Central memory CD8-positive, alpha-beta T cell (primary cell): ENCODE results near the gene ARHGAP40.
"Not testable (repeated sequence)": the region's sequence is repeated elsewhere in the genome, so short reads cannot be mapped to it uniquely, and the experiment has no call there.

Source experiments
- ATAC-seq: fragments of 150-1000 bp; cut with Tn5 transposase; replicated peaks from 2 replicates; pipeline ENCODE4 v1.10.0; 2022; ENCODE audit warnings: mild to moderate bottlenecking, moderate FRiP score, moderate number of reproducible peaks; ENCODE audit not compliant: poor library complexity, severe bottlenecking; ENCODE audit errors: extremely low read depth
- DNase-seq, 2 donors: peaks; one replicate each; pipeline ENCODE4 v3.0.0; 2021; ENCODE audit warnings: low spot score in 2 of 2
- H3K27ac Mint-ChIP-seq: one replicate; pipeline ENCODE4 v1.8.0; 2022; ENCODE audit warnings: low read depth, mild to moderate bottlenecking, moderate library complexity, mixed read lengths
- H3K27me3 Mint-ChIP-seq: one replicate; pipeline ENCODE4 v1.8.0; 2022; ENCODE audit warnings: mixed read lengths
- H3K36me3 Mint-ChIP-seq: one replicate; pipeline ENCODE4 v1.8.0; 2022; ENCODE audit warnings: mild to moderate bottlenecking, moderate library complexity, mixed read lengths; ENCODE audit not compliant: insufficient read depth
- H3K4me1 Mint-ChIP-seq: one replicate; pipeline ENCODE4 v1.8.0; 2022; ENCODE audit warnings: mixed read lengths
- H3K4me3 Mint-ChIP-seq: one replicate; pipeline ENCODE4 v1.8.0; 2022; ENCODE audit warnings: mild to moderate bottlenecking, moderate library complexity, mixed read lengths
- H3K9me3 Mint-ChIP-seq: one replicate; pipeline ENCODE4 v1.8.0; 2022; ENCODE audit warnings: mixed read lengths

The ARHGAP40 gene

DNA sequence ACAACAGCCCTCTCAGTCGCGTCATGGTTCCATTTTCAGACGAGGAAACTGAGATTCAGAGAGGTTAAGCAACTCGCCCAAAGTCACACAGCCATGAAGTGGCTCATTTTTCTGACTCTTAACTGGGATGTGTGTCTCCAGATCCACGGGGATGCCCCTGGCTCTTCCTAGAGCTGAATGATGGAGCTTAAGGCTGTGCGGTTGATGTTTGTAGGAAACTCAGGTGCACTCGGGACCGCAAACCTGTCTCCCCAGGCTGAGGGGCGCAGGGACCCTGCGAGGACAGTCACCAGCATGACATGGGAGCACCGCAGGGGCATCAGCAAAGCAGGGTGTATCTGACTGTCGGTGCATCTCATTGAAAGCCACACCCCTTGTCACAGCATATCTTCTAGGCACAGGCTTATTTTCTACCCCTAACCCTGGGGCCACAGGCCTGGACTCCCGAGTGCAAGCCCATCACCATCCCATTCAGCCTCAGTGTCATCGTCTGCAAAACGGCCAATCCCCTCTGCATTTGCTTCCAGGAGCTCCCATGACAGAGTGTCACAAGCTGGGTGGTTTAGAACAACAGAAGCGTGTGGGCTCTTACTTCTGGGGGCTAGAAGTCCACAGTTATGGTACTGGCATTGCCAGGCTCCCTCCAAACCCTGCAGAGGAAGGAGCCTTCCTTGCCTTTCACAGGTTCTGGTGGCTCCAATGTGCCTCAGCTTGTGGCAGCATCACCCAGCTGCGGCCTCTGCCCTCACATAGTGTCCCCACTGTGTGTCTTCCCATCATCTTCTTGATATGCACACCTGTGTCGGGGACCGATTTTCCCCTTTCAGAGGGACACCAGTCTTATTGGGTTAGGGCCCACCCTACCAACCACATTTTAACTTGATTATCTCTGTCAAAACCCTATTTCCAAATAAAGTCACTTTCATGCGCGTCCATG, 9.9 kb upstream of the ARHGAP40 start:
- Mint-ChIP-seq H3K9me3 (no peaks in the 10 kb centered on the region), H3K36me3 (no peaks in the 10 kb centered on the region), H3K27ac (no peak overlapping the region), H3K4me1 (no peaks in the 10 kb centered on the region), H3K27me3 (peaks cover 3% of the 10 kb centered on the region), H3K4me3 (no peak overlapping the region)
- DNase-seq (no peak), ATAC-seq (no peak)

DNA sequence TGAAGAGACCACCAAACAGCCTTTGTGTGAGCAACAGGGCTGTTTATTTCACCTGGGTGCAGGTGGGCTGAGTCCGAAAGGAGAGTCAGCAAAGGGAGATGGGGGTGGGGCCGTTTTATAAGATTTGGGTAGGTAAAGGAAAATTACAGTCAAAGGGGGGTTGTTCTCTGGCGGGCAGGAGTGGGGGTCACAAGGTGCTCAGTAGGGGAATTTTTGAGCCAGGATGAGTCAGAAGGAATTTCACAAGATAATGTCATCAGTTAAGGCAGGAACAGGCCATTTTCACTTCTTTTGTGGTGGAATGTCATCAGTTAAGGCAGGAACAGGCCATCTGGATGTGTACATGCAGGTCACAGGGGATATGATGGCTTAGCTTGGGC, 9.2 kb upstream of the ARHGAP40 start:
- H3K27me3 Mint-ChIP-seq, ATAC-seq, DNase-seq, H3K4me1 Mint-ChIP-seq, H3K9me3 Mint-ChIP-seq, H3K27ac Mint-ChIP-seq, H3K4me3 Mint-ChIP-seq, H3K36me3 Mint-ChIP-seq: not testable (repeated sequence)

DNA sequence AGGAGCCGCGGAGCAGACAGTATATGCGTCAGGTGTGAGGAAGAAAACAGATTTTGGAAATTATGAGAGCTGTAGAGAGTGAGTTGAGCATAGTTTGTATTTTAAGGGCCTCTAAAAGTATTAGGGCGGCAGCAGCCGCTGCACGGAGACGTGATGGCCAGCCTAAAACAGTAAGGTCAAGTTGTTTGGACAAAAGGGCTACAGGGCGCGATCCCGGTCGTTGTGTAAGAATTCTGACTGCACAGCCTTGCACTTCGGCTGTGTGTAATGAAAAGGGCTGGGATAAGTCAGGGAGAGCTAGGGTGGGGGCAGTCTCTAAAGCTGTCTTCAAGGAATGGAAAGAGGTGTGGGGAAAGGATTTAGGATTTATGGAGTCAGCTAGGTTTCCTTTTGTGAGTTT, 7.3 kb upstream of the ARHGAP40 start:
- H3K36me3 Mint-ChIP-seq, H3K4me1 Mint-ChIP-seq, H3K9me3 Mint-ChIP-seq, DNase-seq, H3K27ac Mint-ChIP-seq, ATAC-seq, H3K4me3 Mint-ChIP-seq: not testable (repeated sequence)
- peaks cover 21% of the 10 kb centered on the region for H3K27me3 Mint-ChIP-seq

DNA sequence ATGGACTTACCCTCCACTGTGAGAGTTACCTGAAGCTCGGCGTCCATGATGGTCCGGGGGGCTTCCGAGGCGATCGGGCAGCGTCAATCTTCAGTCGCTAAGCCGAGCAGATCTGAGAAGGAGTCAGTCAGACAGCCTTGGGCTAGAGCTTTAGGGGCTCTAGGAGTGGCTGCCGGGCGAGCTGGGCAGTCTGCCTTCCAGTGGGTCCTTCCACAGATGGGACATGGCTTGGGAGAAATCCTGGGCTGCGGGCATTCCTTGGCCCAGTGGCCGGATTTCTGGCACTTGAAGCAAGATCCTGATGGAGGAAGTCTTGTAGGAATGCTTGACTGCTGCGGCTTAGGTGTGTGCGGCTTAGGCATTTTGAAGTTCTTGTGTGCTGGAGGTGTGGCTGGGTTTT, 5.7 kb upstream of the ARHGAP40 start:
- not testable (repeated sequence) for ATAC-seq, DNase-seq, H3K4me1 Mint-ChIP-seq, H3K27ac Mint-ChIP-seq, H3K4me3 Mint-ChIP-seq, H3K9me3 Mint-ChIP-seq, H3K36me3 Mint-ChIP-seq
- H3K27me3 Mint-ChIP-seq = peaks cover 35% of the 10 kb centered on the region

DNA sequence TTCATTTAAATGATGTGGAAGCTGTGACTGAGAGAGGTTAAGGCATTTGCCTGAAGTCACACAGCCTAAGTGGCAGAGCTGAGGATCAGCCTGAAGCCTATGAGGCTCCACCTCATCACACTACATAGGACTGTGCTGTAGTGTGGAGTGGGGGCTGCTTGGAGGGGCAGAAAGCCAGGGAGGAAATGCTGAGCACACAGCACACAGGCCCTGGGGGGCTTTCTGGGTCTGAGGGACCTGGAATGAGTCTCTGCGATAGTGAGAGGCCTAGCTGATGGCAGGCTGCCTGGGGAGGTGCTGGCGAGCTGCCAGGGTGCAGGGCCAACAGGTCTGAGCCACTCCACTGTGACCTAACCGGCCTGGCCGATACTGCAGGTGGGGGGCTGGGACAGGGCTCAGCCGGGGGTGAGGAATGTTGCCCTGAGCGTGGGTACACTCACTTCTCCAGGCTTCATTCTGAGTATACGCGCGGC, 2.2 kb upstream of the ARHGAP40 start:
- peaks cover 5% of the 10 kb centered on the region for H3K4me1 Mint-ChIP-seq
- H3K9me3 Mint-ChIP-seq = no peaks in the 10 kb centered on the region
- no peak for DNase-seq
- ATAC-seq = no peak
- H3K36me3 Mint-ChIP-seq = no peaks in the 10 kb centered on the region
- no peak overlapping the region for H3K4me3 Mint-ChIP-seq
- no peak overlapping the region for H3K27ac Mint-ChIP-seq
- peaks cover 67% of the 10 kb centered on the region for H3K27me3 Mint-ChIP-seq

DNA sequence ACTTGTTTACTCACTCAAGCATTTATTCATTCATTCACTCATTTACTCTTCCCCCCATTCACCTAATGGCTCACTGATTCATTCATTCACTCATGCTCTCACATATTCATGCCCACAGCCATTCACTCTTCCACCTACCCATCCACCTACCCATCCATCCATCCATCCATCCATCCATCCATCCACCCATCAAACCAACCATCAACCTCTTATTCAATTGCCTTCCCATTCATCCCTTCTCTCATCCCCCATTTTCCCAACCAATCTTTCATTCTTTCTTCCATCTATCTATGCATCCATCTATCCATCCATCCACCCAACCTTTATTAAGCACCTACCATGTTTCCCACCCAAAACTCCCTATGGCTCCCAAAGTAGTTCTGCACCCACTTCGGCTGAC, 1.6 kb upstream of the ARHGAP40 start:
- H3K27me3 Mint-ChIP-seq = peaks cover 67% of the 10 kb centered on the region
- no peak for ATAC-seq

DNA sequence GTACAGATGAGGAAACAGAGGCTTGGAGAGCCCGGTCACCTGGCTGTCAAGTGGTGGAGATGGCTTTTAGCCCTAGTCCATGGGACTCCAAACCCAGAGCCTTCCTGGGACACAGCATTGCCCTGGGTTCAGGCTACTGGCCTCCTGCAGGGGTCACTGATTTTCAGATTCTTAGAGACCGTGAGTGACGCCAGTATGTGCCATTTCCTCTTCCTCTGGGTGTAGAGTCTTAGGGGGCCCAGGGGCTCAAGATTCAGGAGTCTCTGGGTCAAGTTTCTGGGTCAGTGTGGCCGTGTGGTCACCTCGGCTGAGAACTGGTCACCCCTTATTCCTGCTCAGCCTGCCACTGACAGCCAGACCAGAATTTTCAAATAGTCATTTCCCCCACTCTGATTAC, 574 bp downstream of the ARHGAP40 start:
- ATAC-seq = no peak
- Mint-ChIP-seq H3K4me3 (no peak overlapping the region), H3K4me1 (peaks cover 5% of the 10 kb centered on the region), H3K27me3 (peaks cover 61% of the 10 kb centered on the region), H3K9me3 (no peaks in the 10 kb centered on the region), H3K36me3 (no peaks in the 10 kb centered on the region), H3K27ac (no peak overlapping the region)
- DNase-seq = no peak

More for the DNA sequence above, 1.6 kb upstream of the ARHGAP40 start:
- Mint-ChIP-seq H3K27ac (no peak overlapping the region), H3K4me1 (peaks cover 5% of the 10 kb centered on the region), H3K9me3 (no peaks in the 10 kb centered on the region), H3K4me3 (no peak overlapping the region), H3K36me3 (no peaks in the 10 kb centered on the region)
- no peak for DNase-seq

DNA sequence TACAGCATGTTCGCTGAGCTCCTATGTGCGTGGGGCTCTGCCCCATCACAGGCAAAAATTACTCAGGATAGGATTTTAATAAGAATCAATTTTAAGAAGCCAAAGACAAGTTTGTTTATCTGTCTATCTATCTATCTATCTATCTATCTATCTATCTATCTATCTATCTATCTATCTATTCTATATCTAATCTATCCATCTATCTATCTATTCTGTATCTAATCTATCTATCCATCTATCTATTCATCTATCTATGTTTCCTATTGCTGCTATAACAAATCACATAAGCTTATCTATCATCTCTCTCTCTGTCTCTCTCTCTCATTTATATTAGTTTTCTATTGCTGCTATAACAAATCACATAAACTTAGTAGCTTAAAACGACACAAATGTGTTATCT, 1.7 kb downstream of the ARHGAP40 start:
- ATAC-seq (no peak), DNase-seq (no peak)
- no peak overlapping the region for H3K27ac Mint-ChIP-seq
- no peaks in the 10 kb centered on the region for H3K36me3 Mint-ChIP-seq
- peaks cover 61% of the 10 kb centered on the region for H3K27me3 Mint-ChIP-seq
- H3K4me3 Mint-ChIP-seq = no peak overlapping the region
- no peaks in the 10 kb centered on the region for H3K9me3 Mint-ChIP-seq
- H3K4me1 Mint-ChIP-seq = peaks cover 5% of the 10 kb centered on the region

DNA sequence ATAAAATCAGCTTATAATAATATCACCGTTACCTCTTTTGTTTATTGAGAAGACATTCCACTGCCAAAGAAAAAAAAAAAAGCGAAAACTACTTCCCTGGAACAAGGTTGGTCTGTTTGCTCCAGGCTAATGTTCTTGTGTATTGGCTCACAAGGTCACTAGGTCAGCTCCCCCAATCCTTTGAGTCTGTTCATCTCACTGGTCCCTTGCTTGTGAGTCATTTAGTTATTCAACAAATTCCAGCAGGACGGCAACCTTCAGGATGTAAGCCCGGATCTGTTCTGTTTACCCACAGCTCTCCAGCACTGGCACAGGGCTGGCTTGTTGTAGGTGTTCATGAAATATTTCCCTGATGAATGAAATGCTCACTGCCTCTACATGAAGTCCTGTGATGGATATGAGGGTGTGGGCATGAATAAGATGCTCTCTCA, 3.3 kb downstream of the ARHGAP40 start:
- peaks cover 60% of the 10 kb centered on the region for H3K27me3 Mint-ChIP-seq
- H3K4me3 Mint-ChIP-seq = no peak overlapping the region
- no peak for ATAC-seq
- no peaks in the 10 kb centered on the region for H3K9me3 Mint-ChIP-seq
- no peak overlapping the region for H3K27ac Mint-ChIP-seq
- H3K36me3 Mint-ChIP-seq = no peaks in the 10 kb centered on the region
- peaks cover 5% of the 10 kb centered on the region for H3K4me1 Mint-ChIP-seq
- DNase-seq = no peak

DNA sequence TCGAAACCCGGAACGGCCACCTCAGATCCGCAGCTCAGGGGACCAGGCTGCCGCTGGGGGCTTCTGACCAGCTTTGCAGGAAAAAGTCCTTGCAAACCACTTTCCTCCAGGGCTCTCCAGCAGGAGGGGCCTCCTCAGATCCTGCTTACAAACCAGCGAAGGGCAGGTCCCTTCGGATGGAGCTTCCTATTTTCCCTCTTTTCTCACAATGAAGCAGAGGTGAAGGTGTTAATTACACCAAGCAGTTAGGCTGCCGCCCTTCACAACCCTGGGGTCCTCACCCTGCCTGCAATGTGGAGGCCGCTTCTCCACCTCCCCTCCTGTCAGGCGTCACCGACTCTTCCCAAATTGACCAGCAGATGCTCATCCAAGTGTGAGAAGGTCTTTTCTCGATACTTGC, 5.7 kb downstream of the ARHGAP40 start:
- Mint-ChIP-seq H3K4me1 (no peaks in the 10 kb centered on the region), H3K9me3 (no peaks in the 10 kb centered on the region), H3K27me3 (peaks cover 42% of the 10 kb centered on the region), H3K4me3 (no peak overlapping the region), H3K27ac (no peak overlapping the region), H3K36me3 (peaks cover 1% of the 10 kb centered on the region)
- no peak for DNase-seq
- ATAC-seq = no peak

DNA sequence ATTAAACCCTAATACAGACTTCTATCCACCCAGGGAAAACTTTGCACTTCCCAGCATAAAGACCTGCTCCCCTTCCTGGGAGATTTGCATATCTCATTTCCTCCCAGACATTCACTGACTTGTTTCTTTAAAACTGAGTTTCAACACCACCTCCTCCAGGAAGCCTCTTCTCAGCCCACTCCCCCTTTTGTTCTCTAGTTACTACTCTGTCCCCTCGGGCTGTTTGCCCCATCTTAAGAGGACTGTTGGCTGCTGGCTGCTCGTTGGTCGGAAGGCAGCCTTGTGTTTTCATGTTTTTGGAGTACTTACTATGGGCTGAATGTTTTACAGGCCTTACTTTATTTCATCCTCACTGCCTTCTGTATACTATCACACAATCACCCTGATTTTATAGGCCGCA, 6.6 kb downstream of the ARHGAP40 start:
- Mint-ChIP-seq H3K9me3 (no peaks in the 10 kb centered on the region), H3K4me3 (no peak overlapping the region), H3K36me3 (peaks cover 1% of the 10 kb centered on the region), H3K27me3 (peaks cover 42% of the 10 kb centered on the region), H3K4me1 (no peaks in the 10 kb centered on the region), H3K27ac (no peak overlapping the region)
- ATAC-seq (no peak), DNase-seq (no peak)

DNA sequence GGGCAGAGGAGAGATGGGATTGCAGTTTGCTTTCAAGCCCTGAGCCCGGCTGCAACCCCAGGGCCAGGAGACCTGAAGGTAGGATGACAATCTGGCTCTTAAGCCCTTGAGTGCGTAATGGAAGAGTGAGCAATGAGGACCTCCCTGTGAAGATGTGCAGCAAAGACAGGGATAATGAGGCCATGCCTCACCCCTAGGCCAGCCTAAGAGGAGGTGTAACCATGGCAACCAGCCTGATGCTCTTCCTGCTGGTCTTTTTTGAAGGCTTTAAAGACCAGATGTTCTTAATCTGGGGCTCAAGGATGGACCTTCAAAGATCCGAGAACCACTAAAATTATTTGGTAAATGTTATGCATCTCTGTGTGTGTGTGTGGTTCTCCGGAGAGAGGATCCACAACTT, 8.2 kb downstream of the ARHGAP40 start:
- H3K27ac Mint-ChIP-seq = no peak overlapping the region
- no peaks in the 10 kb centered on the region for H3K4me1 Mint-ChIP-seq
- ATAC-seq = no peak
- DNase-seq = no peak
- H3K27me3 Mint-ChIP-seq = peaks cover 31% of the 10 kb centered on the region
- H3K36me3 Mint-ChIP-seq = peaks cover 1% of the 10 kb centered on the region
- H3K9me3 Mint-ChIP-seq = no peaks in the 10 kb centered on the region
- no peak overlapping the region for H3K4me3 Mint-ChIP-seq

DNA sequence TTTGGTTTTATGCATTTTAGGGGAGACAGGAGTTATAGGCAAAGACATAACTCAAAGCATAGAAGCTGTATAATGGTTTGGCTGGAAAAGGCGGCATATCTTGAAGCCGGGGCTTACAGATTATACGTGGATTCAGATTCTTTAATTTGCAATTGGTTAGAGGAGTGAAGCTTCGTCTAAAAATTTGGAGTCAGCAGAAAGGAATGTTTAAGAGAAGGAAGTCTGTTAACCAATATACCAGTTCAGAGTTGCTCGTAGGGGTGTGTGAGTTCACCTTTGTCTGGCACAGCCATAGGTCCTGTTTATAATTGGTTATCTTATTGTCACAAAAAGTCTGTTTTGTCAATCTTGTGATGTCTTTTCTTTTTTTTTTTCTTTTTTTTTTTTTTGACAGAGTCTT, 8.9 kb downstream of the ARHGAP40 start:
- DNase-seq (no peak), ATAC-seq (no peak)
- no peaks in the 10 kb centered on the region for H3K4me1 Mint-ChIP-seq
- peaks cover 31% of the 10 kb centered on the region for H3K27me3 Mint-ChIP-seq
- H3K27ac Mint-ChIP-seq = no peak overlapping the region
- H3K9me3 Mint-ChIP-seq = no peaks in the 10 kb centered on the region
- no peak overlapping the region for H3K4me3 Mint-ChIP-seq
- H3K36me3 Mint-ChIP-seq = peaks cover 1% of the 10 kb centered on the region
